Activated naive CD4-positive, alpha-beta T cell treated with anti-CD3 and anti-CD28 coated beads, Interleukin-2, amount 10 ng/mL, durations not matched to agents 7 days and 5 days (primary cell): ENCODE data around the gene SYNE3.
A peak's percentile ranks its signal among the peaks of the same experiment; 100 is the strongest.

ENCODE experiments used
- CTCF ChIA-PET: fragments of 350-600 bp; sonication (Branson Sonifier 250); formaldehyde crosslinking; loops from one replicate; lab custom pipeline; 2021; ENCODE audit warnings: antibody characterized with exemption; lab: Charles Lee
- DNase-seq: peaks from one replicate; pipeline ENCODE4 v3.0.0-alpha.2; 2020
- H3K27ac Mint-ChIP-seq: one replicate; pipeline ENCODE4 v1.8.0; 2021; ENCODE audit warnings: mild to moderate bottlenecking, moderate library complexity, mixed read lengths
- H3K27me3 Mint-ChIP-seq: one replicate; pipeline ENCODE4 v1.8.0; 2021; ENCODE audit warnings: mild to moderate bottlenecking, mixed read lengths
- H3K36me3 Mint-ChIP-seq: one replicate; pipeline ENCODE4 v1.8.0; 2021; ENCODE audit warnings: mixed read lengths
- H3K4me1 Mint-ChIP-seq: one replicate; pipeline ENCODE4 v1.8.0; 2021; ENCODE audit warnings: mixed read lengths
- H3K4me3 Mint-ChIP-seq: one replicate; pipeline ENCODE4 v1.8.0; 2021; ENCODE audit warnings: mild to moderate bottlenecking, moderate library complexity, mixed read lengths
- H3K9me3 Mint-ChIP-seq: one replicate; pipeline ENCODE4 v1.8.0; 2021; ENCODE audit warnings: mixed read lengths

SYNE3 gene

GRCh38 chr14:95516554-95517181 lies at the start of gene SYNE3:
TSS of gene SYNE3 (minus strand) at chr14:95516650. CDS start at chr14:95475821, 40,829 bp downstream.
- CTCF ChIA-PET, result interaction anchor here (2.0 to 7.3 kb wide), 2 partner anchors 11 to 16 kb away, joined by 5 to 41 read pairs; no protein-coding TSS in a partner anchor
- Mint-ChIP-seq H3K27me3 (no peaks in the 10 kb centered on the region), H3K9me3 (no peaks in the 10 kb centered on the region), H3K27ac (peak within 1 kb of the TSS; percentile 99), H3K36me3 (peaks cover 27% of the 10 kb centered on the region), H3K4me1 (peaks cover 76% of the 10 kb centered on the region), H3K4me3 (peak within 1 kb of the TSS; percentile 92)
- DNase-seq, result peak; percentile 75

- Mint-ChIP-seq H3K27ac (no peak overlapping the region), H3K27me3 (peaks cover 10% of the 10 kb centered on the region), H3K4me1 (no peaks in the 10 kb centered on the region), H3K4me3 (no peak overlapping the region), H3K36me3 (no peaks in the 10 kb centered on the region), H3K9me3 (no peaks in the 10 kb centered on the region)
- CTCF ChIA-PET, result interaction anchor here (1.0 kb wide), 1 partner anchor 210 kb away, joined by 3 read pairs; no protein-coding TSS in a partner anchor
- DNase-seq, result no peak
Measured at GRCh38 chr14:95564060-95564459, 47.6 kb upstream of the SYNE3 start.

- CTCF ChIA-PET, result interaction anchor here (1.1 to 6.7 kb wide), 5 partner anchors 120 to 431 kb away, joined by 3 to 30 read pairs (median 7); no protein-coding TSS in a partner anchor
- no peak overlapping the region for H3K27ac Mint-ChIP-seq
Measured at GRCh38 chr14:95562892-95563685, 46.6 kb upstream of the SYNE3 start.

GRCh38 chr14:95561001-95561412 lies 44.6 kb upstream of the SYNE3 start:
- no peak overlapping the region for H3K27ac Mint-ChIP-seq
- DNase-seq, result peak; percentile 92
- H3K27me3 Mint-ChIP-seq, result peaks cover 8% of the 10 kb centered on the region
- CTCF ChIA-PET, result interaction anchor here (0.6 to 6.7 kb wide), 5 partner anchors 20 to 444 kb away, joined by 3 to 30 read pairs (median 4); no protein-coding TSS in a partner anchor
- H3K36me3 Mint-ChIP-seq, result no peaks in the 10 kb centered on the region
- no peaks in the 10 kb centered on the region for H3K9me3 Mint-ChIP-seq
- H3K4me3 Mint-ChIP-seq, result no peak overlapping the region
- no peaks in the 10 kb centered on the region for H3K4me1 Mint-ChIP-seq

More at GRCh38 chr14:95562892-95563685, 46.6 kb upstream of the SYNE3 start:
- Mint-ChIP-seq H3K27me3 (peaks cover 10% of the 10 kb centered on the region), H3K4me1 (no peaks in the 10 kb centered on the region), H3K36me3 (no peaks in the 10 kb centered on the region), H3K4me3 (no peak overlapping the region), H3K9me3 (no peaks in the 10 kb centered on the region)
- no peak for DNase-seq

- Mint-ChIP-seq H3K4me1 (no peaks in the 10 kb centered on the region), H3K27ac (no peak overlapping the region), H3K36me3 (no peaks in the 10 kb centered on the region), H3K27me3 (peaks cover 7% of the 10 kb centered on the region), H3K4me3 (no peak overlapping the region), H3K9me3 (no peaks in the 10 kb centered on the region)
- no peak for DNase-seq
- CTCF ChIA-PET, result interaction anchor here (0.8 to 6.7 kb wide), 4 partner anchors 12 to 482 kb away, joined by 3 to 30 read pairs (median 7); no protein-coding TSS in a partner anchor
Measured at GRCh38 chr14:95559203-95559602, 42.8 kb upstream of the SYNE3 start.

- H3K4me1 Mint-ChIP-seq, result no peaks in the 10 kb centered on the region
- peaks cover 7% of the 10 kb centered on the region for H3K27me3 Mint-ChIP-seq
- no peak for DNase-seq
- no peak overlapping the region for H3K27ac Mint-ChIP-seq
- H3K9me3 Mint-ChIP-seq, result no peaks in the 10 kb centered on the region
- H3K4me3 Mint-ChIP-seq, result no peak overlapping the region
- no peaks in the 10 kb centered on the region for H3K36me3 Mint-ChIP-seq
- CTCF ChIA-PET, result interaction anchor here (6.7 kb wide), 1 partner anchor 126 kb away, joined by 30 read pairs; no protein-coding TSS in a partner anchor
Measured at GRCh38 chr14:95557832-95558231, 41.4 kb upstream of the SYNE3 start.

GRCh38 chr14:95557291-95557690 lies 40.8 kb upstream of the SYNE3 start:
- H3K36me3 Mint-ChIP-seq, result no peaks in the 10 kb centered on the region
- no peak overlapping the region for H3K27ac Mint-ChIP-seq
- H3K9me3 Mint-ChIP-seq, result no peaks in the 10 kb centered on the region
- peaks cover 3% of the 10 kb centered on the region for H3K27me3 Mint-ChIP-seq
- CTCF ChIA-PET, result interaction anchor here (1.0 to 6.7 kb wide), 2 partner anchors 115 to 126 kb away, joined by 4 to 30 read pairs; no protein-coding TSS in a partner anchor
- DNase-seq, result no peak
- H3K4me1 Mint-ChIP-seq, result no peaks in the 10 kb centered on the region
- no peak overlapping the region for H3K4me3 Mint-ChIP-seq

- CTCF ChIA-PET, result no interaction called here
- H3K36me3 Mint-ChIP-seq, result no peaks in the 10 kb centered on the region
- no peaks in the 10 kb centered on the region for H3K9me3 Mint-ChIP-seq
- no peak for DNase-seq
- no peak overlapping the region for H3K27ac Mint-ChIP-seq
- H3K4me1 Mint-ChIP-seq, result no peaks in the 10 kb centered on the region
- no peak overlapping the region for H3K4me3 Mint-ChIP-seq
- H3K27me3 Mint-ChIP-seq, result no peaks in the 10 kb centered on the region
Measured at GRCh38 chr14:95555053-95555452, 38.6 kb upstream of the SYNE3 start.

GRCh38 chr14:95553141-95553540 lies 36.7 kb upstream of the SYNE3 start:
- DNase-seq, result no peak
- Mint-ChIP-seq H3K36me3 (no peaks in the 10 kb centered on the region), H3K27me3 (no peaks in the 10 kb centered on the region), H3K27ac (no peak overlapping the region), H3K4me3 (no peak overlapping the region), H3K9me3 (no peaks in the 10 kb centered on the region), H3K4me1 (no peaks in the 10 kb centered on the region)
- CTCF ChIA-PET, result no interaction called here

GRCh38 chr14:95551435-95551834 lies 35.0 kb upstream of the SYNE3 start:
- Mint-ChIP-seq H3K9me3 (no peaks in the 10 kb centered on the region), H3K4me3 (no peak overlapping the region), H3K27ac (no peak overlapping the region), H3K4me1 (no peaks in the 10 kb centered on the region), H3K27me3 (no peaks in the 10 kb centered on the region), H3K36me3 (no peaks in the 10 kb centered on the region)
- no peak for DNase-seq
- CTCF ChIA-PET, result interaction anchor here (0.5 kb wide), 1 partner anchor 284 kb away, joined by 3 read pairs; no protein-coding TSS in a partner anchor

GRCh38 chr14:95549656-95550585 lies 33.5 kb upstream of the SYNE3 start:
- DNase-seq, result no peak
- CTCF ChIA-PET, result no interaction called here
- Mint-ChIP-seq H3K36me3 (peaks cover 8% of the 10 kb centered on the region), H3K9me3 (no peaks in the 10 kb centered on the region), H3K27me3 (no peaks in the 10 kb centered on the region), H3K4me1 (no peaks in the 10 kb centered on the region), H3K4me3 (no peak overlapping the region), H3K27ac (no peak overlapping the region)

GRCh38 chr14:95548328-95548929 lies 32.0 kb upstream of the SYNE3 start:
- peaks cover 2% of the 10 kb centered on the region for H3K4me1 Mint-ChIP-seq
- no peak overlapping the region for H3K27ac Mint-ChIP-seq
- H3K4me3 Mint-ChIP-seq, result no peak overlapping the region
- H3K36me3 Mint-ChIP-seq, result peaks cover 14% of the 10 kb centered on the region
- H3K27me3 Mint-ChIP-seq, result no peaks in the 10 kb centered on the region
- DNase-seq, result no peak
- no peaks in the 10 kb centered on the region for H3K9me3 Mint-ChIP-seq
- CTCF ChIA-PET, result no interaction called here

- no peaks in the 10 kb centered on the region for H3K9me3 Mint-ChIP-seq
- no peak overlapping the region for H3K27ac Mint-ChIP-seq
- H3K27me3 Mint-ChIP-seq, result no peaks in the 10 kb centered on the region
- DNase-seq, result no peak
- H3K4me1 Mint-ChIP-seq, result peaks cover 2% of the 10 kb centered on the region
- peaks cover 14% of the 10 kb centered on the region for H3K36me3 Mint-ChIP-seq
- no peak overlapping the region for H3K4me3 Mint-ChIP-seq
- CTCF ChIA-PET, result interaction anchor here (1.0 to 2.1 kb wide), 3 partner anchors 12 to 136 kb away, joined by 3 to 6 read pairs (median 3); no protein-coding TSS in a partner anchor
Measured at GRCh38 chr14:95547626-95548327, 31.3 kb upstream of the SYNE3 start.
